ENCODE measurements around the gene PATL2. TPM values are rescaled to one million over a fixed set of nuclear protein-coding genes. Genes with fewer than 3 reads are reported as not detected.

PATL2 gene
- total and polyA plus RNA-seq, 2 experiments from 2014 or later = 0.19 TPM; not detected in 1

- TF ChIP-seq CTCF (conservative IDR thresholded peaks at IDR 0.05; ENCODE audit: low read depth in 2 of 2) (no peak), EZH2 (IDR thresholded peaks at IDR 0.05; ENCODE audit: low read depth, unreplicated experiment) (no peak), STAT1 (IDR thresholded peaks at IDR 0.05; ENCODE audit: unreplicated experiment) (no peak), ZNF462 (CRISPR knock-in tag; IDR thresholded peaks at IDR 0.05) (no peak), NANOG (IDR thresholded peaks at IDR 0.05; ENCODE audit: borderline replicate concordance) (no peak)
Observed at GRCh38 chr15:44623178-44623577, 87.9 kb downstream of the PATL2 start (continued).

GRCh38 chr15:44620081-44620480, 91.0 kb downstream of the PATL2 start:
- Histone ChIP-seq H3K36me3 (ENCODE audit: insufficient read depth) (peaks cover 2% of the 10 kb centered on the region; the same call in 1 of the 2 replicates), H3K9me2 (ENCODE audit: insufficient read depth) (no peaks in the 10 kb centered on the region)

More at GRCh38 chr15:44620081-44620480, 91.0 kb downstream of the PATL2 start:
- H3K27me3 ChIP-seq (ENCODE audit: insufficient read depth) = no peaks in the 10 kb centered on the region
- DNase-seq (ENCODE audit: low spot score) (no peak), ATAC-seq (no peak)
- H3K4me3 Mint-ChIP-seq = no peak overlapping the region
- TF ChIP-seq JUNB (IDR thresholded peaks at IDR 0.05; ENCODE audit: unreplicated experiment) = no peak
- no peak for TF ChIP-seq EZH2 (IDR thresholded peaks at IDR 0.05; ENCODE audit: low read depth, unreplicated experiment)
- no peak for TF ChIP-seq POLR2AphosphoS5 (IDR thresholded peaks at IDR 0.05; ENCODE audit: low read depth)
- no peak for TF ChIP-seq NANOG (IDR thresholded peaks at IDR 0.05; ENCODE audit: borderline replicate concordance)
- no peak for TF ChIP-seq CREB1 (CRISPR knock-in tag; IDR thresholded peaks at IDR 0.05; ENCODE audit: low read depth)
- no peak for TF ChIP-seq ZNF114 (CRISPR knock-in tag; IDR thresholded peaks at IDR 0.05)
- no peak for TF ChIP-seq CTCF (conservative IDR thresholded peaks at IDR 0.05; ENCODE audit: low read depth in 2 of 2)
- no peaks in the 10 kb centered on the region for H3K9me3 Mint-ChIP-seq
- H3K36me3 Mint-ChIP-seq (ENCODE audit: low read depth) = peaks cover 36% of the 10 kb centered on the region
- no peak overlapping the region for H3K27ac ChIP-seq (ENCODE audit: low read depth)
- no peaks in the 10 kb centered on the region for H3K4me1 ChIP-seq (ENCODE audit: insufficient read depth)
- H3K27me3 Mint-ChIP-seq (ENCODE audit: insufficient read depth, low read depth, poor library complexity) = no peaks in the 10 kb centered on the region
- H3K4me1 Mint-ChIP-seq = no peaks in the 10 kb centered on the region
- no peak overlapping the region for H2AFZ ChIP-seq
- no peak overlapping the region for H3K4me3 ChIP-seq
- H3K4me2 ChIP-seq = no peak overlapping the region
- H3F3A ChIP-seq (replicated peaks; ENCODE audit: low read depth) = no peaks in the 10 kb centered on the region
- no peaks in the 10 kb centered on the region; the same call in 1 of the 2 replicates for H4K20me1 ChIP-seq (replicated peaks; ENCODE audit: insufficient read depth)
- no peak overlapping the region for H3K27ac Mint-ChIP-seq
- no peaks in the 10 kb centered on the region for H3K79me2 ChIP-seq (replicated peaks; ENCODE audit: insufficient read depth)
